AG09309 (cell line): ENCODE measurements around the gene LEPROT.

Experiments
- DNase-seq: peaks from one replicate; pipeline ENCODE4 v3.0.0-alpha.2; 2010; ENCODE audit warnings: low read depth
- H3K4me3 ChIP-seq: 2 replicates; pipeline ENCODE4 v1.5.1; 2011; ENCODE audit warnings: mild to moderate bottlenecking, low read depth, low read length, moderate library complexity; ENCODE audit not compliant: control insufficient read depth
- TF ChIP-seq, protein P1 (sequence below): IDR thresholded peaks from 2 replicates; pipeline ENCODE4 v1.5.1; 2011; ENCODE audit warnings: mild to moderate bottlenecking, low read depth, low read length, inconsistent platforms; ENCODE audit not compliant: insufficient read depth, control insufficient read depth; ENCODE audit errors: missing control alignments

Gene LEPROT

DNA sequence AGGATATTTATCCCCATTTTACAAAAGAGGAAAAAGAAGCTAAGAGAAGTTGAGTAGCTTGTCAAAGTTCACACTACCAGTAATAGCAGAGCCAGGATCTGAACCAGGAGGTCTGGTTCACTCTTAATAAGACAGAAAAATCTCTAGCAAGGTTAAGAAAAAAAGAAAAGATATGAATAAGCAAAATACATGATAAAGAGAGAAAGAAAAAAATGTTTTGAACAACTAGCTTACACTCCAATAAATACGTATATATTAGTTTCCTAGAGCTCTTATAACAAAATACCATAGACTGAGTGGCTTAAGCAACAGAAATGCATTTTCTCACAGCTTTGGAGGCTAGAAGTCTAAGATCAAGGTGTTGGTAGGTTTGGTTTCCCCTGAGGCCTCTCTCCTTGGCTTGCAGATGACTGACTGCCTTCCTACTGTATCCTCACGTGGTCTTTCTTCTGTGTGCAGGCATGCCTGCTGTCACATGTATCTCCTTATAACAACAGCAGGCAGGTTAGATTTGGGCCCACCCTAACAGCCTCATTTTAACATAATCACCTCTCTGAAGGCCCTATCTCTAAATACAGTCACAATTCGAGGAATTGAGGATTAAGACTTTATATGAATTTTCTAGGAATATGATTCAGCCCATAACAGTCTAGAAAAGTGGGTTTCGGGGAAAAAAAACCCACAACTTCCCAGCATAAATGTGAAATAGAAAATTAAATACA, 60.4 kb downstream of the LEPROT start:
- TF ChIP-seq, protein P1, sequence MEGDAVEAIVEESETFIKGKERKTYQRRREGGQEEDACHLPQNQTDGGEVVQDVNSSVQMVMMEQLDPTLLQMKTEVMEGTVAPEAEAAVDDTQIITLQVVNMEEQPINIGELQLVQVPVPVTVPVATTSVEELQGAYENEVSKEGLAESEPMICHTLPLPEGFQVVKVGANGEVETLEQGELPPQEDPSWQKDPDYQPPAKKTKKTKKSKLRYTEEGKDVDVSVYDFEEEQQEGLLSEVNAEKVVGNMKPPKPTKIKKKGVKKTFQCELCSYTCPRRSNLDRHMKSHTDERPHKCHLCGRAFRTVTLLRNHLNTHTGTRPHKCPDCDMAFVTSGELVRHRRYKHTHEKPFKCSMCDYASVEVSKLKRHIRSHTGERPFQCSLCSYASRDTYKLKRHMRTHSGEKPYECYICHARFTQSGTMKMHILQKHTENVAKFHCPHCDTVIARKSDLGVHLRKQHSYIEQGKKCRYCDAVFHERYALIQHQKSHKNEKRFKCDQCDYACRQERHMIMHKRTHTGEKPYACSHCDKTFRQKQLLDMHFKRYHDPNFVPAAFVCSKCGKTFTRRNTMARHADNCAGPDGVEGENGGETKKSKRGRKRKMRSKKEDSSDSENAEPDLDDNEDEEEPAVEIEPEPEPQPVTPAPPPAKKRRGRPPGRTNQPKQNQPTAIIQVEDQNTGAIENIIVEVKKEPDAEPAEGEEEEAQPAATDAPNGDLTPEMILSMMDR, result no peak
- H3K4me3 ChIP-seq, result no peak overlapping the region
- DNase-seq, result no peak

DNA sequence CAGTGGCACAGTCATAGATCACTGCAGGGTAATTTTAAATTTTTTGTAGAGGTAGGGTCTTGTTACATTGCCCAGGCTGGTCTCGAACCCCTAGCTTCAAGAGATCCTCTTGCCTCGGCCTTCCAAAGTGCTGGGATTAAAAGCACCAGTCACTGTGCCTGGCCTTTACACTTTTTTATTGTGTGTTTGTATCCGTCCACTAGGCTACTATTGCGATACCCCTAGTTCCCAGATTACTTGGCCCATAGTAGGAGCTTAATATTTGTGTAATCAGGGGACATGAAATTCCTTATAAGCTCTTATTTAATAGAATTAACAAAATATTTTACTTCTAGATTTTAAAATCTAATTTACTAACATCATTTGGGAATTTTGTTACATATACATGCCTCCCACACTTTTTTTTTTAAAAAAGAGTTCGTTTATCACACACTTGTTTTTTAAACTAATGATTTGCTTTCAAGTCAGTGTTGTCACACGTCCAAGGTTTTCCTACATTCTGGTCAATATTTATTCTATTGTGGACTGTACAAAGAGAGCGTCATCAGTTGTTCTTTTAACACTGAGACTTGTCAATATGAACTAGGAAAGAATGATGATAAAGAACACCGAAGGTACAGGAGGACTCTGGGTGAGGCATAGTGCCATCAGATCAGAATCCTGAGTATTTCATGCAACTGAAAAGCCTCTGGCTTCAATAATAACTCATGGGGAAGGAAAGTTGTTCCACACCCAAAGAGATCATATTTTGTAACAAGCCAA, 63.7 kb downstream of the LEPROT start:
- TF ChIP-seq, protein P1, result no peak
- no peak for DNase-seq
- H3K4me3 ChIP-seq, result no peak overlapping the region
